ENCODE data around the gene TEX13B. TPM values are rescaled to one million over a fixed set of nuclear protein-coding genes. Genes with fewer than 3 reads are reported as not detected.

The TEX13B gene
- total and polyA plus RNA-seq, 2 donors (not counting 3 experiments of a cell fraction or from before 2014, with no cell fraction given) = not detected

GRCh38 chrX:107979534-107979933 lies 2.6 kb downstream of the TEX13B start:
- CTCF ChIA-PET = no interaction called here
- no peaks in the 10 kb centered on the region for H3K36me3 ChIP-seq (ENCODE audit: control insufficient read depth in 2 of 2, extremely low read depth in 1 of 2, insufficient read depth in 2 of 2, low read length in 2 of 2)
- H3K27ac ChIP-seq (ENCODE audit: insufficient read depth, low read depth, low read length) = no peak overlapping the region
- no peaks in the 10 kb centered on the region for H3K9me1 ChIP-seq (replicated peaks; ENCODE audit: control insufficient read depth, extremely low read depth, insufficient read depth, low read length)
- no peaks in the 10 kb centered on the region for H3K79me2 ChIP-seq (ENCODE audit: control insufficient read depth, insufficient read depth, low read length)
- no peak overlapping the region for H3K9ac ChIP-seq (replicated peaks; ENCODE audit: extremely low read depth, insufficient read depth, low read length)
- no peaks in the 10 kb centered on the region for H3K4me1 ChIP-seq (ENCODE audit: control insufficient read depth, extremely low read depth, insufficient read depth, low read length)
- H2AFZ ChIP-seq (ENCODE audit: low read depth, low read length) = no peak overlapping the region
- no peaks in the 10 kb centered on the region for H3K9me3 ChIP-seq (replicated peaks; ENCODE audit: control insufficient read depth, insufficient read depth, low read length)
- DNase-seq (ENCODE audit: low read depth, low spot score) = no peak
- dilution Hi-C loops (cut with MboI; ENCODE audit: extremely low pct_ligation_motif_present, low sequenced_read_pairs) (no loop called here), intact Hi-C loops (cut with micrococcal nuclease) (loop anchor here (5.0 kb wide), 2 partner anchors 442 to 1107 kb away; no protein-coding TSS in a partner anchor)
- no peaks in the 10 kb centered on the region for H4K20me1 ChIP-seq (replicated peaks; ENCODE audit: control insufficient read depth, extremely low read depth, insufficient read depth, low read length)
- FAIRE-seq = no peak
- no peak overlapping the region for H3K4me3 ChIP-seq (replicated peaks in 1 of 3; ENCODE audit: insufficient read depth in 1 of 3, low read depth in 1 of 3, low read length in 3 of 3)
- no TSS peak for BruUV-seq (replicated peaks)
- POLR2A ChIA-PET = no interaction called here
- H3K27me3 ChIP-seq (ENCODE audit: control insufficient read depth in 2 of 2, insufficient read depth in 2 of 2, low read length in 2 of 2) = no peaks in the 10 kb centered on the region
- TF ChIP-seq FOS (IDR thresholded peaks at IDR 0.05; ENCODE audit: borderline replicate concordance, insufficient read depth, low read length) = no peak
- TF ChIP-seq EZH2 (IDR thresholded peaks at IDR 0.05; ENCODE audit: borderline replicate concordance, low read depth, low read length, severe bottlenecking) = no peak
- TF ChIP-seq MAX (IDR thresholded peaks at IDR 0.05; ENCODE audit: insufficient read depth, insufficient read length) = no peak
- no peak for TF ChIP-seq CTCF (IDR thresholded peaks at IDR 0.05; ENCODE audit: extremely low read depth in 1 of 2, insufficient read depth in 1 of 2, low read depth in 1 of 2, low read length in 2 of 2)
- no peak for TF ChIP-seq POLR2A (IDR thresholded peaks at IDR 0.05; ENCODE audit: low read depth, low read length)
- no peak for TF ChIP-seq GATA2 (IDR thresholded peaks at IDR 0.05; ENCODE audit: insufficient read depth, insufficient read length, low read depth, low read length)
- no peak for TF ChIP-seq JUN (IDR thresholded peaks at IDR 0.05; ENCODE audit: borderline replicate concordance, insufficient read depth, insufficient read length, low read depth)
- no peak for TF ChIP-seq MYC (IDR thresholded peaks at IDR 0.05; ENCODE audit: low read depth, low read length)
- TF ChIP-seq POLR2AphosphoS5 (IDR thresholded peaks at IDR 0.05; ENCODE audit: insufficient read depth, low read depth, low read length) = no peak
- no peak overlapping the region for H3K4me2 ChIP-seq (ENCODE audit: insufficient read depth, low read length)
